Effector memory CD8-positive, alpha-beta T cell (primary cell): Measurements from ENCODE around the gene ADGRE3.
"Not testable (repeated sequence)": the region's sequence is repeated elsewhere in the genome, so short reads cannot be mapped to it uniquely, and the experiment has no call there.

ENCODE experiments used
- ATAC-seq: fragments of 150-1000 bp; cut with Tn5 transposase; replicated peaks from 2 replicates; pipeline ENCODE4 v1.10.0; 2021; ENCODE audit warnings: mild to moderate bottlenecking, moderate library complexity
- DNase-seq, 3 experiments: peaks; one replicate each; pipeline ENCODE4 v3.0.0; 2021
- H3K27ac Mint-ChIP-seq, 2 donors: one replicate each; pipeline ENCODE4 v1.8.0; 2022; ENCODE audit warnings: mild to moderate bottlenecking in 2 of 2, mixed read lengths in 2 of 2, moderate library complexity in 2 of 2
- H3K27me3 Mint-ChIP-seq, 2 donors: one replicate each; pipeline ENCODE4 v1.8.0; 2022; ENCODE audit warnings: mixed read lengths in 2 of 2
- H3K36me3 Mint-ChIP-seq: one replicate; pipeline ENCODE4 v1.8.0; 2022; ENCODE audit warnings: mild to moderate bottlenecking, moderate library complexity, mixed read lengths; ENCODE audit not compliant: insufficient read depth
- H3K4me1 Mint-ChIP-seq, 2 donors: one replicate each; pipeline ENCODE4 v1.8.0; 2022; ENCODE audit warnings: low read depth in 2 of 2, mixed read lengths in 2 of 2
- H3K4me3 Mint-ChIP-seq, 2 donors: one replicate each; pipeline ENCODE4 v1.8.0; 2022; ENCODE audit warnings: mild to moderate bottlenecking in 2 of 2, mixed read lengths in 2 of 2, moderate library complexity in 2 of 2
- H3K9me3 Mint-ChIP-seq, 2 donors: one replicate each; pipeline ENCODE4 v1.8.0; 2022; ENCODE audit warnings: mixed read lengths in 2 of 2

The ADGRE3 gene

GRCh38 chr19:14612657-14613056 is 62.0 kb downstream of the ADGRE3 start:
- Mint-ChIP-seq H3K36me3 (peaks cover 4% of the 10 kb centered on the region), H3K27me3 (peaks cover 6 to 18% of the 10 kb centered on the region in 2 donors), H3K27ac (no peak overlapping the region), H3K4me1 (peaks cover 0 to 5% of the 10 kb centered on the region in 2 donors), H3K4me3 (no peak overlapping the region), H3K9me3 (peaks cover 0 to 1% of the 10 kb centered on the region in 2 donors)
- DNase-seq (no peak), ATAC-seq (no peak)

GRCh38 chr19:14612242-14612641 is 62.4 kb downstream of the ADGRE3 start:
- not testable (repeated sequence) for H3K4me1 Mint-ChIP-seq

GRCh38 chr19:14611051-14611450 is 63.6 kb downstream of the ADGRE3 start:
- Mint-ChIP-seq H3K4me1 (peaks cover 0 to 5% of the 10 kb centered on the region in 2 donors), H3K27ac (no peak overlapping the region), H3K4me3 (no peak overlapping the region), H3K9me3 (no peaks in the 10 kb centered on the region), H3K27me3 (peaks cover under 1 to 7% of the 10 kb centered on the region in 2 donors), H3K36me3 (peaks cover 4% of the 10 kb centered on the region)
- ATAC-seq (no peak), DNase-seq (no peak)

More at GRCh38 chr19:14612242-14612641, 62.4 kb downstream of the ADGRE3 start:
- not testable (repeated sequence) for H3K9me3 Mint-ChIP-seq, H3K27ac Mint-ChIP-seq, H3K36me3 Mint-ChIP-seq, H3K4me3 Mint-ChIP-seq, DNase-seq, ATAC-seq
- H3K27me3 Mint-ChIP-seq: peaks cover 6 to 14% of the 10 kb centered on the region in 2 donors

GRCh38 chr19:14606627-14607026 is 68.0 kb downstream of the ADGRE3 start:
- Mint-ChIP-seq H3K27me3 (peaks cover 0 to 5% of the 10 kb centered on the region in 2 donors), H3K4me1 (peaks cover 0 to 2% of the 10 kb centered on the region in 2 donors), H3K4me3 (no peak overlapping the region), H3K36me3 (peaks cover 4% of the 10 kb centered on the region), H3K27ac (no peak overlapping the region), H3K9me3 (no peaks in the 10 kb centered on the region)
- DNase-seq (no peak), ATAC-seq (no peak)

GRCh38 chr19:14603990-14604387 is 70.7 kb downstream of the ADGRE3 start:
- Mint-ChIP-seq H3K36me3 (peaks cover 4% of the 10 kb centered on the region), H3K4me1 (no peaks in the 10 kb centered on the region), H3K27me3 (no peaks in the 10 kb centered on the region), H3K4me3 (no peak overlapping the region), H3K9me3 (no peaks in the 10 kb centered on the region), H3K27ac (peak overlapping the region in 1 of 2 donors; percentile 89)
- DNase-seq: no peak
- ATAC-seq: peak; percentile 36

- no peaks in the 10 kb centered on the region for H3K36me3 Mint-ChIP-seq
- H3K4me1 Mint-ChIP-seq: peaks cover 0 to 4% of the 10 kb centered on the region in 2 donors
- H3K4me3 Mint-ChIP-seq: no peak overlapping the region
- H3K27ac Mint-ChIP-seq: no peak overlapping the region
- DNase-seq (no peak), ATAC-seq (no peak)
- peaks cover 0 to 2% of the 10 kb centered on the region in 2 donors for H3K27me3 Mint-ChIP-seq
- H3K9me3 Mint-ChIP-seq: peaks cover 5 to 11% of the 10 kb centered on the region in 2 donors
These were observed 75.0 kb downstream of the ADGRE3 start for GRCh38 chr19:14599548-14600147.

- no peak overlapping the region for H3K27ac Mint-ChIP-seq
- DNase-seq (no peak), ATAC-seq (no peak)
- peaks cover 5 to 11% of the 10 kb centered on the region in 2 donors for H3K9me3 Mint-ChIP-seq
- no peak overlapping the region for H3K4me3 Mint-ChIP-seq
- H3K27me3 Mint-ChIP-seq: peaks cover 9 to 10% of the 10 kb centered on the region in 2 donors
- H3K4me1 Mint-ChIP-seq: peaks cover 0 to 4% of the 10 kb centered on the region in 2 donors
- no peaks in the 10 kb centered on the region for H3K36me3 Mint-ChIP-seq
These were observed 79.1 kb downstream of the ADGRE3 start for GRCh38 chr19:14595558-14595957.

GRCh38 chr19:14589433-14589832 is 85.2 kb downstream of the ADGRE3 start:
- not testable (repeated sequence) for H3K27ac Mint-ChIP-seq, H3K36me3 Mint-ChIP-seq, H3K4me1 Mint-ChIP-seq, ATAC-seq, DNase-seq, H3K9me3 Mint-ChIP-seq, H3K4me3 Mint-ChIP-seq
- peaks cover 5 to 20% of the 10 kb centered on the region in 2 donors for H3K27me3 Mint-ChIP-seq

- H3K4me3 Mint-ChIP-seq, H3K4me1 Mint-ChIP-seq, DNase-seq, H3K27ac Mint-ChIP-seq, H3K9me3 Mint-ChIP-seq, H3K36me3 Mint-ChIP-seq: not testable (repeated sequence)
- peak; percentile 55 for ATAC-seq
- peaks cover 0 to 12% of the 10 kb centered on the region in 2 donors for H3K27me3 Mint-ChIP-seq
These were observed 89.5 kb downstream of the ADGRE3 start for GRCh38 chr19:14585187-14585586.

GRCh38 chr19:14584372-14584771 is 90.3 kb downstream of the ADGRE3 start:
- not testable (repeated sequence) for H3K9me3 Mint-ChIP-seq, H3K4me1 Mint-ChIP-seq, ATAC-seq, DNase-seq, H3K36me3 Mint-ChIP-seq, H3K4me3 Mint-ChIP-seq
- H3K27me3 Mint-ChIP-seq: peaks cover 0 to 12% of the 10 kb centered on the region in 2 donors
- peak overlapping the region in 1 of 2 donors; percentile 23 for H3K27ac Mint-ChIP-seq

- Mint-ChIP-seq H3K27me3 (peaks cover 0 to 9% of the 10 kb centered on the region in 2 donors), H3K9me3 (no peaks in the 10 kb centered on the region), H3K4me1 (no peaks in the 10 kb centered on the region), H3K36me3 (no peaks in the 10 kb centered on the region), H3K4me3 (peak within 1 kb of the TSS in 1 of 2 donors; percentile 38), H3K27ac (peak within 1 kb of the TSS; percentile 73 to 79)
- DNase-seq: no peak
- ATAC-seq: peak; percentile 44
These were observed 91.7 kb downstream of the ADGRE3 start, which contains the start of gene CLEC17A for GRCh38 chr19:14582894-14583340. Gene CLEC17A (plus strand): TSS chr19:14583084. CDS start chr19:14583161, 77 bp downstream.

- Mint-ChIP-seq H3K27ac (no peak overlapping the region), H3K4me3 (no peak overlapping the region), H3K9me3 (no peaks in the 10 kb centered on the region), H3K27me3 (no peaks in the 10 kb centered on the region), H3K4me1 (no peaks in the 10 kb centered on the region), H3K36me3 (no peaks in the 10 kb centered on the region)
- ATAC-seq: no peak
- DNase-seq: no peak
These were observed 93.9 kb downstream of the ADGRE3 start for GRCh38 chr19:14580623-14581237.

GRCh38 chr19:14577885-14578427 is 96.7 kb downstream of the ADGRE3 start:
- no peaks in the 10 kb centered on the region for H3K27me3 Mint-ChIP-seq
- H3K9me3 Mint-ChIP-seq: no peaks in the 10 kb centered on the region
- H3K4me3 Mint-ChIP-seq: no peak overlapping the region
- ATAC-seq: no peak
- H3K36me3 Mint-ChIP-seq: no peaks in the 10 kb centered on the region
- H3K27ac Mint-ChIP-seq: no peak overlapping the region
- H3K4me1 Mint-ChIP-seq: peaks cover 6 to 12% of the 10 kb centered on the region in 2 donors
- no peak for DNase-seq

GRCh38 chr19:14577264-14577663 is 97.4 kb downstream of the ADGRE3 start:
- ATAC-seq (no peak), DNase-seq (no peak)
- no peaks in the 10 kb centered on the region for H3K36me3 Mint-ChIP-seq
- no peak overlapping the region for H3K4me3 Mint-ChIP-seq
- H3K4me1 Mint-ChIP-seq: peaks cover 6 to 12% of the 10 kb centered on the region in 2 donors
- H3K9me3 Mint-ChIP-seq: no peaks in the 10 kb centered on the region
- H3K27ac Mint-ChIP-seq: no peak overlapping the region
- H3K27me3 Mint-ChIP-seq: no peaks in the 10 kb centered on the region
